Measurements from ENCODE around the gene GBP3.
"Not testable (repeated sequence)": the region's sequence is repeated elsewhere in the genome, so short reads cannot be mapped to it uniquely, and the experiment has no call there.

GBP3 gene

DNA sequence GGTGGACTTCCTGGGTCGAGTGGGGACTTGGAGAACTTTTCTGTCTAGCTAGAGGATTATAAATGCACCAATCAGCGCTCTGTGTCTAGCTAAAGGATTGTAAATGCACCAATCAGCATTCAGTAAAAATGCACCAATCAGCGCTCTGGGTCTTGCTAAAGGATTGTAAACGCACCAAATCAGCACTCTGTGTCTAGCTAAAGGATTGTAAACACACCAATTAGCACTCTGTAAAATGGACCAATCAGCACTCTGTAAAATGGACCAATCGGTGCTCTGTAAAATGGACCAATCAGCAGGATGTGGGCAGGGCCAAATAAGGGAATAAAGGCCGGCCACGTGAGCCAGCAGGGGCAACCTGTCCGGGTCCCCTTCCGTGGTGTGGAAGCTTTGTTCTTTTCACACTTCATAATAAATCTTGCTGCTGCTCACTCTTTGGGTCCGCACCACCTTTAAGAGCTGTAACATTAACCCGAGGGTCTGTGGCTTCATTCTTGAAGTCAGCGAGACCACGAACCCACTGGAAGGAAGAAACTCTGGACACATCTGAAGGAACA, 48.0 kb downstream of the GBP3 start:
- not testable (repeated sequence) for DNase-seq

DNA sequence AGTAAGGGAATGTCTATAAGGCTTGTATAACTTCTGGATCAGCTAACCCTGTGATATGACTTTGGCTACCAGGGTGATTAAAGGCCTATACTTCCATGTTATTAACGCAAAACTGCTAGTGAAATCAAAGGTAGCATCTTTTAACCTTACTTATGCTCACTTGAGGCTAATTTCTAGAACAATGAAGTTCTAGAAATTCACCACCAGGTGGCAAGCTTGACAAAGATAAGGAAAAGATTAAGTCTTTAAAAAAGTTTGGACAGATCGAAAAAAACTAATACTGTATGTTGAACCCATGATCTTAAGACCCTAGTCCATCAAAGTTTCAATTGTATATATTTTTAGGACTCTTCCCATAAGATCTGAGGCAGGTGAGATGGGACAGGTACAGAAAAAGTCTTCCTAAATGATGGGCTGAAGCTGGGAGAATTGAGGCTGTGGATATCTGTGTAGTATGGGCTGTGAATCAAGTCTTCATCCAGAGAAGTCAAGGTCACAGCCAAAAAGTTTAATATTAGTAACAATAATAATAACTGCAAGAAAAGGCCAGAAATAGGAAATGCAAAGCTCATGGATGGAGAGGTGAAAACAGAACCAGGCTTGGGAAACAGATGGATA, 49.0 kb downstream of the GBP3 start:
- DNase-seq: no peak

DNA sequence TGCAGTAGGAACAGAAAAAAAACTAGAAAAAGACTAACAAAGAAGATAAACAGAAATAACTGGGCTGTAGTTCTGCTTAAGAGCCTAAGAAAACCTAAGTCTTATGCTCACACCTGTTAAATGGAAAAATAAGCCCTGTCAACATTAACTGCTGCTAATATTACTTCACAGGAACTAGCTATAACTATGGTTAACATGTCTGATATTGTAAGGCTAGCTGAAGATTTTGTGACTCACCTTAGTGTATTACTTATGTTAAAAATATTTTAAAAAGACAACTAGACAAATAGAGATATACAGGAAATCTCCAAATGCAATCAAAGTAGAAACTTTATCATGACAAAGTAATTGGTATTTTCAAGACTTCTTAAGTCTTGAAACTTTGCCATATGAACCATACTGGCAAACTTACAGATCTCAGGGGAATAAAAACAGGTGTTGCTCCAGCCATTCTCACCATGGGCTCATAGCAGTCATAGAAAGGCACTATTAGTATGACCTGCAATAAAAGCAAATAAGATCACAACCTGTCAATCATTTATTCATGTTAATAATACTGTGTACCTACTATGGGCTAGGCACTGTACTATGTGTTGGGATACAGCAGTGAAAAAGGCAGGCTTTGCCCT, 60.9 kb downstream of the GBP3 start:
- DNase-seq: no peak

DNA sequence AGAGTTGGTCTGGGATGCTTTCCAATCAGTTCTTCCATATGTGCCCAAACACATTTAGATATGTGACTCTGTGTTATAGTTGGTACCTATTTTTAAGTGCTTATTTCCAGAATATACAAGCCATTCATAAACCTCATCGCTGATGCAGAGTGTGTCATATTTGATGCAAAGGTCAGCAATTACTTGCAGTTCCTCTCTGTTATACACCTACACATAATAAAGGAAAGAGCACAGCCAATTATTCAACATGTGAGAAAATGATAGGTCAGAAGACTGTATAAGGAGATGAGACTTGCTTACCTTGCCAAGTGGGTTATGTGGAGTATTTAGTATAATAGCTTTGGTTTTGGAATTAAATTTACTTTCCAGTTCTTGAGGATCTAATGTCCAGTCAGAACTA, 61.6 kb downstream of the GBP3 start:
- DNase-seq: no peak
